GM12892 (cell line): ENCODE results near the gene KIF18B.

ENCODE experiments used
- POLR2A ChIP-seq: IDR thresholded peaks from 2 replicates; pipeline ENCODE4 v1.6.1; 2011; ENCODE audit warnings: low read depth, low read length, control low read depth
- POLR2AphosphoS5 ChIP-seq: IDR thresholded peaks from 2 replicates; pipeline ENCODE4 v1.6.1; 2011; ENCODE audit warnings: low read depth, low read length, control low read depth
- TAF1 ChIP-seq: IDR thresholded peaks from 2 replicates; pipeline ENCODE4 v1.6.1; 2011; ENCODE audit warnings: low read depth, mild to moderate bottlenecking, control low read depth, low read length, borderline replicate concordance

DNA sequence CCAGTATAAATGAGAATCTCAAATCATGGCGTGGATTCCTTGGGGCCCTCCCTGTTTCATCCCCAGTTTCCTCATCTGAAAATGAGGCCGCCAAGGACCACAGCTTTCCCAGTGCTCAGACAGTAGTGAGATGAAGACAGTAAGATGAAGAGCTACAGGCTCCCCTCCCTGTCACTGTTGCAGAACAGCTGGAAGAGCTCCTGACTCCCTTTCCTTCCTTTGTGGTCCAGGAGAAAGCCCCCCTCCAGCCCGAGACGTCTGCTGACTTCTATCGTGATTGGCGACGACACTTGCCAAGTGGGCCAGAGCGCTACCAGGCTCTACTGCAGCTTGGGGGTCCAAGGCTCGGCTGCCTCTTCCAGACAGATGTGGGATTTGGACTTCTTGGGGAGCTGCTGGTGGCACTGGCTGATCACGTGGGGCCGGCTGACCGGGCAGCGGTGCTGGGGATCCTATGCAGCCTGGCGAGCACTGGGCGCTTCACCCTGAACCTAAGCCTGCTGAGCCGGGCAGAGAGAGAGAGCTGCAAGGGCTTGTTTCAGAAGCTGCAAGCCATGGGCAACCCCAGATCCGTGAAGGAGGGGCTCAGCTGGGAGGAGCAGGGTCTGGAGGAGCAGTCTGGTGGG, 45.3 kb downstream of the KIF18B start:
- TF ChIP-seq POLR2A (no peak), TAF1 (no peak), POLR2AphosphoS5 (no peak)
